Lung (tissue), 16 donors: ENCODE results near the gene CSNK1G1. TPM values are rescaled to one million over a fixed set of nuclear protein-coding genes. Genes with fewer than 3 reads are reported as not detected.
A peak's percentile ranks its signal among the peaks of the same experiment; 100 is the strongest.

Experiments
- ATAC-seq: fragments of 200-7000 bp; cut with Tn5 transposase; one replicate; pipeline ENCODE4 v1.9.1; 2020; ENCODE audit warnings: moderate number of reproducible peaks; ENCODE audit not compliant: insufficient read depth, low FRiP score
- DNase-seq, 3 donors: peaks; one replicate each; pipeline ENCODE4 v3.0.0-alpha.2; 2013 to 2017
- H3K27ac ChIP-seq, 2 donors: one replicate each; pipeline ENCODE4 v1.5.1; 2013; ENCODE audit warnings: mild to moderate bottlenecking in 2 of 2, moderate library complexity in 2 of 2, control low read depth in 1 of 2, inconsistent platforms in 1 of 2, low read depth in 1 of 2, low read length in 1 of 2
- H3K27me3 ChIP-seq, 3 donors: one replicate each; pipeline ENCODE4 v1.5.1; 2013; ENCODE audit warnings: low read length in 2 of 3; ENCODE audit not compliant: control insufficient read depth in 3 of 3, insufficient read depth in 3 of 3
- H3K36me3 ChIP-seq, 4 donors: one replicate each; pipeline ENCODE4 v1.5.1; 2013; ENCODE audit warnings: low read length in 4 of 4, mild to moderate bottlenecking in 1 of 4, moderate library complexity in 1 of 4; ENCODE audit not compliant: control insufficient read depth in 4 of 4, insufficient read depth in 4 of 4
- H3K4me1 ChIP-seq, 5 donors: one replicate each; pipeline ENCODE4 v1.5.1; 2013; ENCODE audit warnings: low read length in 5 of 5, mild to moderate bottlenecking in 2 of 5, moderate library complexity in 1 of 5; ENCODE audit not compliant: control insufficient read depth in 5 of 5, insufficient read depth in 5 of 5
- H3K4me3 ChIP-seq: one replicate; pipeline ENCODE4 v1.5.1; 2013; ENCODE audit warnings: mild to moderate bottlenecking, control low read depth, moderate library complexity
- H3K9ac ChIP-seq, 2 donors: one replicate each; pipeline ENCODE4 v1.5.1; 2013; ENCODE audit warnings: low read length in 2 of 2, control low read depth in 1 of 2; ENCODE audit not compliant: insufficient read depth in 1 of 2
- H3K9me3 ChIP-seq, 4 donors: one replicate each; pipeline ENCODE4 v1.5.1; 2013; ENCODE audit warnings: low read length in 3 of 4, mild to moderate bottlenecking in 1 of 4, moderate library complexity in 1 of 4; ENCODE audit not compliant: control insufficient read depth in 4 of 4, insufficient read depth in 3 of 4
- CTCF ChIP-seq: IDR thresholded peaks from 2 replicates; pipeline ENCODE4 v1.5.1; 2012; ENCODE audit warnings: mild to moderate bottlenecking; ENCODE audit errors: control extremely low read depth, extremely low read depth
- WGBS, 2 donors: extraction: QIAGEN DNeasy Blood & Tissue Kit; methylation state at CpG; one replicate each; pipeline ENCODE4 v1.1.7; 2013; 5-methylcytosine and 5-hydroxymethylcytosine counted together
- long read RNA-seq, 5 donors: transcript quantifications; one replicate each; lab custom pipeline, GENCODE V29; 2026
- polyA plus RNA-seq, 2 donors: library from polyadenylated mRNA; stranded (reverse); fragments of 200-250 nt; gene quantifications; one replicate each; pipeline ENCODE4 v1.2.1, GENCODE V29; 2013
- total RNA-seq, 2 donors: library from RNA; depleted of rRNA in 1 of 2; stranded (reverse); fragments of >200 nt in 1 of 2; gene quantifications; one replicate each; pipeline ENCODE4 v1.2.1, GENCODE V29; 2014 to 2021
- donor health status: control.
- donor health status: control.
- donor health status: Bipolar disorder and iron deficiency.
- donor health status: healthy.
- donor health status: DM: yes; HTN: yes; CAD: no.

The CSNK1G1 gene
- total RNA-seq (10 to 100 TPM; 20.4 to 50.4 TPM), polyA plus RNA-seq (1 to 10 TPM; 3.0 to 5.4 TPM)
- long read RNA-seq, donor 1, full-length matches to known transcripts, result 1 of 1 reads
- long read RNA-seq, donor 1, partial matches to known transcripts, result 0 of 1 reads
- long read RNA-seq, donor 1, other reads (novel, unspliced or antisense), result 0 of 1 reads
- long read RNA-seq, donor 2, result 0 reads
- long read RNA-seq, donor 3, full-length matches to known transcripts, result 1 of 1 reads
- long read RNA-seq, donor 3, partial matches to known transcripts, result 0 of 1 reads
- long read RNA-seq, donor 3, other reads (novel, unspliced or antisense), result 0 of 1 reads
- long read RNA-seq, donor 4, result 0 reads
- long read RNA-seq, donor 5, full-length matches to known transcripts, result 4 of 4 reads
- long read RNA-seq, donor 5, partial matches to known transcripts, result 0 of 4 reads
- long read RNA-seq, donor 5, other reads (novel, unspliced or antisense), result 0 of 4 reads

- Histone ChIP-seq H3K27me3 (no peaks in the 10 kb centered on the region), H3K27ac (peak within 1 kb of the TSS; percentile 55 to 80), H3K36me3 (no peaks in the 10 kb centered on the region), H3K4me1 (peaks cover 0 to 12% (median 0%) of the 10 kb centered on the region in 5 donors), H3K9ac (peak within 1 kb of the TSS; percentile 85 to 89), H3K9me3 (no peaks in the 10 kb centered on the region), H3K4me3 (peak within 1 kb of the TSS; percentile 79)
- TF ChIP-seq CTCF, result peak; percentile 24
- WGBS, 2 donors, result 0% methylated on average over 42 of the region's 42 CpGs
- peak; percentile 98 to 99 (median 99) for DNase-seq
- peak; percentile 98 for ATAC-seq
Observed at GRCh38 chr15:64355944-64356709, at the start of gene CSNK1G1. Gene CSNK1G1 (minus strand): TSS chr15:64356173. CDS start chr15:64300499, 55,674 bp downstream.

GRCh38 chr15:64400583-64400982, 44.6 kb upstream of the CSNK1G1 start:
- Histone ChIP-seq H3K36me3 (peaks cover 14 to 35% (median 25%) of the 10 kb centered on the region in 4 donors), H3K4me3 (no peak overlapping the region), H3K9me3 (no peaks in the 10 kb centered on the region), H3K9ac (no peak overlapping the region), H3K27ac (no peak overlapping the region), H3K27me3 (no peaks in the 10 kb centered on the region), H3K4me1 (no peaks in the 10 kb centered on the region)
- no peak for ATAC-seq
- no peak for DNase-seq
- no peak for TF ChIP-seq CTCF
- WGBS, 2 donors, result 95 to 97% methylated on average over 2 of the region's 2 CpGs

- no peaks in the 10 kb centered on the region for H3K9me3 ChIP-seq
- 85 to 86% methylated on average over 2 of the region's 2 CpGs for WGBS, 2 donors
- no peak for ATAC-seq
Observed at GRCh38 chr15:64398575-64398974, 42.6 kb upstream of the CSNK1G1 start.

More at GRCh38 chr15:64398575-64398974, 42.6 kb upstream of the CSNK1G1 start:
- Histone ChIP-seq H3K36me3 (peaks cover 16 to 37% (median 28%) of the 10 kb centered on the region in 4 donors), H3K9ac (no peak overlapping the region), H3K4me1 (no peaks in the 10 kb centered on the region), H3K4me3 (no peak overlapping the region), H3K27me3 (no peaks in the 10 kb centered on the region), H3K27ac (no peak overlapping the region)
- no peak for TF ChIP-seq CTCF
- no peak for DNase-seq
